Thyroid gland (tissue), 4 donors: ENCODE data around the gene LRRC53.

ENCODE experiments used
- POLR2A ChIP-seq, 2 donors: fragments of 450-650 bp; IDR thresholded peaks; one replicate each; pipeline ENCODE4 v1.6.1; 2017; ENCODE audit warnings: antibody characterized with exemption in 2 of 2, mild to moderate bottlenecking in 2 of 2, moderate library complexity in 1 of 2
- TF ChIP-seq, protein P1 (sequence below), 6 experiments: fragments of 200-600 bp in 3 of 6; fragments of 450-650 bp in 3 of 6; sonication (generic) in 3 of 6; IDR thresholded peaks; one replicate each; pipeline ENCODE4 v1.5.1; 2016 to 2019; ENCODE audit warnings: antibody characterized with exemption in 6 of 6, mild to moderate bottlenecking in 2 of 6, inconsistent platforms in 1 of 6, moderate library complexity in 1 of 6

DNA sequence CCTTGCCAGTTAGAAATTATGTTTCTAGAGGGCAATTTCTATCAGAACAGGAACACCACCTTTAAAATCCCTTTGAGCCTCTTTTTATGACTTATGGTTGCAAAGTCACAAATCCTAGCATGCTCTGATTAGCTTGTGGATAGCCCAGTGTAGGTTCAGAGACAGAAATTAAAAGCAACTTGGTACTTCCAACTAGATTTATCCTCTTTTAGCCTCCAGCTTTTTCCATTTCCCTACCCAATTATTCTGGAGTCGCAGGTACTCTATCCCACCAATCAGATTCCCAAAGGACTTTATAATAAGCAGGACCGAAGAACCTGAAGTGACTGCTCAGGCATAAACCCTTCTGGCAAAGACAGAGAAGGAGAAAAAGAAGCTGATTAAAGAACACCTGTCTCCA is 33.4 kb upstream of the LRRC53 start:
- TF ChIP-seq, protein P1, sequence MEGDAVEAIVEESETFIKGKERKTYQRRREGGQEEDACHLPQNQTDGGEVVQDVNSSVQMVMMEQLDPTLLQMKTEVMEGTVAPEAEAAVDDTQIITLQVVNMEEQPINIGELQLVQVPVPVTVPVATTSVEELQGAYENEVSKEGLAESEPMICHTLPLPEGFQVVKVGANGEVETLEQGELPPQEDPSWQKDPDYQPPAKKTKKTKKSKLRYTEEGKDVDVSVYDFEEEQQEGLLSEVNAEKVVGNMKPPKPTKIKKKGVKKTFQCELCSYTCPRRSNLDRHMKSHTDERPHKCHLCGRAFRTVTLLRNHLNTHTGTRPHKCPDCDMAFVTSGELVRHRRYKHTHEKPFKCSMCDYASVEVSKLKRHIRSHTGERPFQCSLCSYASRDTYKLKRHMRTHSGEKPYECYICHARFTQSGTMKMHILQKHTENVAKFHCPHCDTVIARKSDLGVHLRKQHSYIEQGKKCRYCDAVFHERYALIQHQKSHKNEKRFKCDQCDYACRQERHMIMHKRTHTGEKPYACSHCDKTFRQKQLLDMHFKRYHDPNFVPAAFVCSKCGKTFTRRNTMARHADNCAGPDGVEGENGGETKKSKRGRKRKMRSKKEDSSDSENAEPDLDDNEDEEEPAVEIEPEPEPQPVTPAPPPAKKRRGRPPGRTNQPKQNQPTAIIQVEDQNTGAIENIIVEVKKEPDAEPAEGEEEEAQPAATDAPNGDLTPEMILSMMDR (IDR thresholded peaks at IDR 0.05) = no peak
- no peak for TF ChIP-seq POLR2A (IDR thresholded peaks at IDR 0.05)
